Activated naive CD8-positive, alpha-beta T cell treated with anti-CD3 and anti-CD28 coated beads for 36 hours (primary cell): Measurements from ENCODE around the gene GPX1. TPM values are rescaled to one million over a fixed set of nuclear protein-coding genes. Genes with fewer than 3 reads are reported as not detected.

Source experiments
- DNase-seq: peaks from one replicate; pipeline ENCODE4 v3.0.0; 2021
- H3K27ac Mint-ChIP-seq: one replicate; pipeline ENCODE4 v1.8.0; 2022; ENCODE audit warnings: mild to moderate bottlenecking, moderate library complexity, mixed read lengths
- H3K27me3 Mint-ChIP-seq: one replicate; pipeline ENCODE4 v1.8.0; 2022; ENCODE audit warnings: mild to moderate bottlenecking, mixed read lengths
- H3K36me3 Mint-ChIP-seq: one replicate; pipeline ENCODE4 v1.8.0; 2021; ENCODE audit warnings: mild to moderate bottlenecking, mixed read lengths
- H3K4me1 Mint-ChIP-seq: one replicate; pipeline ENCODE4 v1.8.0; 2021; ENCODE audit warnings: mixed read lengths
- H3K4me3 Mint-ChIP-seq: one replicate; pipeline ENCODE4 v1.8.0; 2022; ENCODE audit warnings: mild to moderate bottlenecking, moderate library complexity, mixed read lengths
- H3K9me3 Mint-ChIP-seq: one replicate; pipeline ENCODE4 v1.8.0; 2022; ENCODE audit warnings: mixed read lengths
- total RNA-seq, 2 experiments: library from RNA; stranded (reverse); gene quantifications; one replicate each; pipeline ENCODE4 v1.2.3, GENCODE V29; 2021

GPX1 gene
- total RNA-seq, 2 experiments from 2014 or later, result 237 to 242 TPM

DNA sequence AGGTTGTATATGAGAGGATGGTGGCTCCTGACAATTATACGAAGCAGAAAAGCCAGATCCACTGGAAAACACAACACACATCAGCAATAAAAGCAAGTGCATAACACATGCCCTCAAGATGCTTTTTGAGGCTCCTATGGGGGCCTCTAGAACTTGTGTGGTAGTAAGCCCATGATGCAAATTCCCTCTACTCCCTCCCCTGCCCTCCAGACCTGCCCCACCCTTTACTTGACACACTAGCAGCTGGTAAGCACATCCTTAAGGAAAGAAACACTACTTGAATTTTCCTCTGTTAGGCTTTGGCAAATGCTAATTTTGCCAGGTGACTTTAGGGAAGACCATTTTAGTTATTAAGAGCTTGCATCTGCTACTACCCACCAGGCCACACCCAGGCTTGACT, 47.5 kb downstream of the GPX1 start:
- H3K9me3 Mint-ChIP-seq, result no peaks in the 10 kb centered on the region
- H3K36me3 Mint-ChIP-seq, result peaks cover 11% of the 10 kb centered on the region

More for the DNA sequence above, 47.5 kb downstream of the GPX1 start:
- Mint-ChIP-seq H3K4me1 (peaks cover 8% of the 10 kb centered on the region), H3K27me3 (no peaks in the 10 kb centered on the region), H3K27ac (no peak overlapping the region), H3K4me3 (no peak overlapping the region)
- no peak for DNase-seq

Other genes starting within 250 kb of the GPX1 start
- 10 to 100 TPM; 50.8 to 55.5 TPM for gene USP19, start 237.5 kb downstream of the GPX1 start, total RNA-seq
- gene LAMB2, start 225.3 kb downstream of the GPX1 start, total RNA-seq, result not detected
- gene CCDC71, start 192.0 kb downstream of the GPX1 start, total RNA-seq, result 10 to 100 TPM; 30.0 to 30.9 TPM
- gene KLHDC8B, start 186.8 kb downstream of the GPX1 start, total RNA-seq, result 1 to 10 TPM; 3.4 TPM
- 1 to 10 TPM; 4.0 to 4.2 TPM for gene C3orf62, start 81.1 kb downstream of the GPX1 start, total RNA-seq
- gene USP4, start 18.3 kb downstream of the GPX1 start, total RNA-seq, result 10 to 100 TPM; 63.3 to 64.0 TPM
- gene RHOA, start 53.6 kb upstream of the GPX1 start, total RNA-seq, result 100 to 1,000 TPM; 414 to 420 TPM
- gene TCTA, start 54.1 kb upstream of the GPX1 start, total RNA-seq, result 10 to 100 TPM; 10.2 to 10.5 TPM
- 1 to 10 TPM in 1 of 2 experiments, under 1 TPM in 1; 0.42 to 2.0 TPM for gene AMT, start 64.1 kb upstream of the GPX1 start, total RNA-seq
- 1 to 10 TPM; 7.3 to 8.7 TPM for gene NICN1, start 71.0 kb upstream of the GPX1 start, total RNA-seq
- 10 to 100 TPM; 10.8 to 12.3 TPM for gene DAG1, start 111.9 kb upstream of the GPX1 start, total RNA-seq
- gene BSN, start 196.1 kb upstream of the GPX1 start, total RNA-seq, result under 1 TPM; 0.10 to 0.35 TPM